SJSA1 (cell line): ENCODE measurements around the gene KCNQ5. TPM values are rescaled to one million over a fixed set of nuclear protein-coding genes. Genes with fewer than 3 reads are reported as not detected.
A peak's percentile ranks its signal among the peaks of the same experiment; 100 is the strongest.

Experiments
- DNase-seq, 2 experiments: peaks; one replicate each; pipeline ENCODE4 v3.0.0-alpha.2; 2015 to 2020; ENCODE audit warnings: low spot score in 2 of 2, low read depth in 1 of 2
- H3K27ac ChIP-seq: fragments of 250-450 bp; sonication (Bioruptor Pico); 2 replicates; pipeline ENCODE4 v1.5.1; 2020; ENCODE audit warnings: mild to moderate bottlenecking, moderate library complexity
- H3K27me3 ChIP-seq: fragments of 250-450 bp; sonication (Bioruptor Pico); replicated peaks from 2 replicates; pipeline ENCODE4 v1.5.1; 2020; ENCODE audit warnings: mild to moderate bottlenecking, moderate library complexity
- H3K36me3 ChIP-seq: fragments of 250-450 bp; sonication (Bioruptor Pico); 2 replicates; pipeline ENCODE4 v1.5.1; 2020; ENCODE audit warnings: mild to moderate bottlenecking
- H3K4me1 ChIP-seq: fragments of 250-450 bp; sonication (Bioruptor Pico); replicated peaks from 2 replicates; pipeline ENCODE4 v1.6.1; 2021; ENCODE audit warnings: mild to moderate bottlenecking
- H3K4me3 ChIP-seq: fragments of 250-450 bp; sonication (Bioruptor Pico); 2 replicates; pipeline ENCODE4 v1.5.1; 2020; ENCODE audit warnings: mild to moderate bottlenecking
- H3K9me3 ChIP-seq: fragments of 250-450 bp; sonication (Bioruptor Pico); replicated peaks from 2 replicates; pipeline ENCODE4 v1.5.1; 2020; ENCODE audit warnings: mild to moderate bottlenecking
- total RNA-seq: library from RNA; depleted of rRNA; stranded (reverse); fragments of >200 nt; shearing (Covaris generic); gene quantifications from 2 replicates; pipeline ENCODE4 v1.2.3, GENCODE V29; 2014

Gene KCNQ5
- total RNA-seq, 1 experiment from 2014 or later, result 0.97 TPM

- Histone ChIP-seq H3K27ac (no peak overlapping the region), H3K36me3 (no peaks in the 10 kb centered on the region), H3K9me3 (no peaks in the 10 kb centered on the region), H3K4me1 (no peaks in the 10 kb centered on the region), H3K4me3 (no peak overlapping the region), H3K27me3 (no peaks in the 10 kb centered on the region; the same call in 1 of the 2 replicates)
- peak; percentile 64 to 81 for DNase-seq
Measured at GRCh38 chr6:73129653-73130443, 508.0 kb downstream of the KCNQ5 start.

DNA sequence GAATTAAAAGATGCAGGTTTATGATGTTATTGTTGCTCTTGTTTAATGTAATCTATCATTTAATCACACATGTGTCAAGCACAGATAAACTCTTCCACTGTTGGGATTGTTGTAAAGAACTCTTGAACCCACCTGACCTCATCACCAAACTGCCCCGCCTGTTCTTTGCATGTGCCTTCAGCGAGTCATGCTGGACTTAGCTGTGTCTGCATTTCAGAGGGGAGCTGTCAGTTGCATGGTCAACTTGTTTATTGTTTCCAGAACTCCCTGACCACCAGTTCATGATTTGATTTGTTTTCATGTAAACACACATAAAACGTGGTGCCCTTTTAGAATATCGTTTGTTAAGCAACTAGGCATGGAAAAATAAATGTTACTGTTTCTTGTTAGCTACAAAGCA lies 509.8 kb downstream of the KCNQ5 start:
- Histone ChIP-seq H3K4me1 (no peaks in the 10 kb centered on the region), H3K9me3 (no peaks in the 10 kb centered on the region), H3K27ac (no peak overlapping the region), H3K36me3 (no peaks in the 10 kb centered on the region), H3K27me3 (no peaks in the 10 kb centered on the region), H3K4me3 (no peak overlapping the region)
- DNase-seq, result no peak

DNA sequence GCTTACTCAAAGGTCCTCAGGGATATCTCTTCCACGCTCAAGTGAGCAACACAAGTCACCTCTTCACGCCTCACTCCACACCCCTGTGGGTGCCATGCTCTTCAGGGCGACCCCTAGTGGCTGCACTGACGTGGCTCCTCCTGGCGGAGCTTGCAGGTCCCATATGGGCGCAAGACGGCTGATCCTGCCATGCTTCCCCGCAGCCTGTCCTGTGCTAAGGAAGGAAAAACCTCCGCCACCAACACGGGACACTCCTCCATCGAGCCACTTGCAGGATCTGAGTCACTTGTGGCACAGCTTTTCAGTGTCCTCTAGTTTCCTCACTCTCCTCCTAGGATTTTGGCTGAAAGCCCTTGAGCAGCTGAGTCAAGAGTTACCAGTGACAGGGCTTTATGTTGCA lies 512.7 kb downstream of the KCNQ5 start:
- Histone ChIP-seq H3K4me3 (no peak overlapping the region), H3K27me3 (no peaks in the 10 kb centered on the region), H3K36me3 (no peaks in the 10 kb centered on the region), H3K27ac (no peak overlapping the region), H3K9me3 (no peaks in the 10 kb centered on the region), H3K4me1 (no peaks in the 10 kb centered on the region)
- DNase-seq, result no peak

DNA sequence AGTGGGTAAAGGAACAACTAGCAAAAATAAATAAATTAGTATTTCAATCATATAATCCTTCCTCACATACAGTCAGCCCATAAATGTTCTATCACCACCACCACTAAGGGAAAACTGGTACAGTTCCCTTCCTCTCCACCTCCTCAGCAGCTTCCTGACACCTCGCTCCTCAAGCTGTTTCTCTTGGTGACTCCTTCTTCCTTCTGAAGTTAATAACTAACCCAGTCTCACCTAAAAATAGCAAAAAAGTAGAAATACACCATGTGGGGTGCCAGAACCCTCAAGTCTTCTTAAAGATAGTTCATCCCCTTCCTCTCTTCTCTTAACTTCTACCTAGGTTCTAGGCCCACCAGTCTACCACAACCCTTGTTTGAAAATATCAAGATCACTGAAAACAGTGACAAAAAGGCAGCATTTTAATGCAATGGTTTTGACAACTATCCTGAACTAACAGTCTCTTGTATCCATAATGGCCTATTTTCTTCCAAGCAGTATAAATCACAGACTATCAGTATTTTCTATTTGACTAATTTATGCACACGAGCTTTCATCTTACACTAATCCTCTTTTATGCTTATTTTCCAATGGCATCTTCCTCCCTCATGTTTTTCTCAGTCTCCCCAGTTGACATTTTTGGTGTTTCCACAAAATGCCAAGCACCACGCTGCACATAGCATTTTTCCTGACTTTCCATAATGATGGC lies 518.0 kb downstream of the KCNQ5 start:
- no peaks in the 10 kb centered on the region for H3K4me1 ChIP-seq
- no peak overlapping the region for H3K27ac ChIP-seq
- H3K9me3 ChIP-seq, result no peaks in the 10 kb centered on the region
- DNase-seq, result no peak
- no peaks in the 10 kb centered on the region for H3K27me3 ChIP-seq
- H3K36me3 ChIP-seq, result no peaks in the 10 kb centered on the region
- H3K4me3 ChIP-seq, result no peak overlapping the region

GRCh38 chr6:73143551-73143950 lies 521.7 kb downstream of the KCNQ5 start:
- Histone ChIP-seq H3K27ac (no peak overlapping the region), H3K4me1 (no peaks in the 10 kb centered on the region)

GRCh38 chr6:73144516-73144915 lies 522.7 kb downstream of the KCNQ5 start:
- Histone ChIP-seq H3K4me1 (no peaks in the 10 kb centered on the region), H3K27me3 (no peaks in the 10 kb centered on the region; the same call in 1 of the 2 replicates)
- no peak for DNase-seq

More at GRCh38 chr6:73143551-73143950, 521.7 kb downstream of the KCNQ5 start:
- H3K36me3 ChIP-seq, result no peaks in the 10 kb centered on the region
- H3K27me3 ChIP-seq, result no peaks in the 10 kb centered on the region; the same call in 1 of the 2 replicates
- no peak overlapping the region for H3K4me3 ChIP-seq
- no peaks in the 10 kb centered on the region for H3K9me3 ChIP-seq
- DNase-seq, result no peak

DNA sequence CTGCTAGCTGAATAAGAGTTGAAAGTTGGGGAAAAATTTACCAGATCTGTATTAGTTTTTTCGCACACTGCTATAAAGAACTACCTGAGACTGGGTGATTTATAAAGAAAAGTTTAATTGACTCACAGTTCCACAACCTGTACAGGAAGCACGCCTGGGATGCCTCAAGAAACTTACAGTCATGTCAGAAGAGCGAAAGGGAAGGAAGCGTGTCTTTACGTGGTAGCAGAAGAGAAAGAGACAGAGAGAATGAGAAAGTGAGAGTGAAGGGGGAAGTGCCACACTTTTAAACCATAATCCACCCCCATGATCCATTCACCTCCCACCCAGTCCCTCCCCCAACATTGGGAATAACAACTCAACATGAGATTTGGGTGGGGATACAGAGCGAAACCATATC lies 523.8 kb downstream of the KCNQ5 start:
- H3K27me3 ChIP-seq, result no peaks in the 10 kb centered on the region; the same call in 1 of the 2 replicates
- DNase-seq, result no peak
- H3K27ac ChIP-seq, result no peak overlapping the region
- H3K36me3 ChIP-seq, result no peaks in the 10 kb centered on the region
- no peak overlapping the region for H3K4me3 ChIP-seq
- H3K9me3 ChIP-seq, result no peaks in the 10 kb centered on the region
- H3K4me1 ChIP-seq, result no peaks in the 10 kb centered on the region

More at GRCh38 chr6:73144516-73144915, 522.7 kb downstream of the KCNQ5 start:
- Histone ChIP-seq H3K36me3 (no peaks in the 10 kb centered on the region), H3K9me3 (no peaks in the 10 kb centered on the region), H3K27ac (no peak overlapping the region), H3K4me3 (no peak overlapping the region)

DNA sequence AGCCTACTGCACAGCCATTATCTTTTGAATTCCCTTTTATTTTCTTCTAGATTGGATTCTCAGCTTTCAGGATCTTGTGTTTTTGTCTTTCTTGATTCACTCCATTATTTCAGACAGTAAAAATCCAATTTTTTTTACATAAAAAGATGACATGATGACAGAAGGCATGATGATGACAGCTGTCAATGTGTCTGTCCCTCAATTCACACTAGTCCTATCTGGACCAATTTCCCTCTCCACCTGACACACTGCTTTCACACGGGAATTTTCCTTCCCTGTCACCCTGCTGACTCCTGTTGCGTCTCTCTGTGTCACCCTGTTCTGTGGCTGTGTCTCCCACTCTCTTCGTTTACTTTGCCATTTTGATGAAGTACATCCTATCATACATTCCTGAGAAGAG lies 529.9 kb downstream of the KCNQ5 start:
- H3K27me3 ChIP-seq, result no peaks in the 10 kb centered on the region; the same call in 1 of the 2 replicates
- no peak overlapping the region for H3K27ac ChIP-seq
- H3K4me1 ChIP-seq, result no peaks in the 10 kb centered on the region
- H3K36me3 ChIP-seq, result no peaks in the 10 kb centered on the region
- DNase-seq, result no peak
- H3K9me3 ChIP-seq, result no peaks in the 10 kb centered on the region
- H3K4me3 ChIP-seq, result no peak overlapping the region

DNA sequence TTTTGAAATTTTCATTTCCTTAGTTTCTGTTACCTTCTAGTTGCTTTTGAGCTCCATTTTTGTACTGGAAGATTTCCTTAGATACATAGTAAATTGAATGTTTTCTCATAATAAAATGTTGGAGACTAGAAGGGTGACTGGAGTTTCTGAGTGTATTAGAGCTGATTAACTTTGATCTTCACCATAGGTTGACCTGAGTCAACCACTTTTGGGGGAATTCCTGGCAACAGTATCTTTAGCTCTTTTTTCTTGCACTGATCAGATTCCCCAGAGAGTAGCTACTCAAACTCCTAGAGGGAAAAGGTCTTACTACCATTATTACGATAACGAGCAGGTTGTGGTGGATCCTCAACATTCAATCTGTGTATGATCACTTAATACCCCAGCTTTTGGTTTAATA lies 530.7 kb downstream of the KCNQ5 start:
- no peak for DNase-seq
- no peak overlapping the region for H3K27ac ChIP-seq
- H3K4me3 ChIP-seq, result no peak overlapping the region
- no peaks in the 10 kb centered on the region for H3K36me3 ChIP-seq
- H3K27me3 ChIP-seq, result no peaks in the 10 kb centered on the region; the same call in 1 of the 2 replicates
- no peaks in the 10 kb centered on the region for H3K9me3 ChIP-seq
- H3K4me1 ChIP-seq, result no peaks in the 10 kb centered on the region

GRCh38 chr6:73152966-73153757 lies 531.3 kb downstream of the KCNQ5 start:
- H3K36me3 ChIP-seq, result no peaks in the 10 kb centered on the region
- H3K4me1 ChIP-seq, result no peaks in the 10 kb centered on the region
- H3K9me3 ChIP-seq, result no peaks in the 10 kb centered on the region
- no peak overlapping the region for H3K4me3 ChIP-seq
- DNase-seq, result no peak
- no peak overlapping the region for H3K27ac ChIP-seq
- no peaks in the 10 kb centered on the region; the same call in 1 of the 2 replicates for H3K27me3 ChIP-seq

DNA sequence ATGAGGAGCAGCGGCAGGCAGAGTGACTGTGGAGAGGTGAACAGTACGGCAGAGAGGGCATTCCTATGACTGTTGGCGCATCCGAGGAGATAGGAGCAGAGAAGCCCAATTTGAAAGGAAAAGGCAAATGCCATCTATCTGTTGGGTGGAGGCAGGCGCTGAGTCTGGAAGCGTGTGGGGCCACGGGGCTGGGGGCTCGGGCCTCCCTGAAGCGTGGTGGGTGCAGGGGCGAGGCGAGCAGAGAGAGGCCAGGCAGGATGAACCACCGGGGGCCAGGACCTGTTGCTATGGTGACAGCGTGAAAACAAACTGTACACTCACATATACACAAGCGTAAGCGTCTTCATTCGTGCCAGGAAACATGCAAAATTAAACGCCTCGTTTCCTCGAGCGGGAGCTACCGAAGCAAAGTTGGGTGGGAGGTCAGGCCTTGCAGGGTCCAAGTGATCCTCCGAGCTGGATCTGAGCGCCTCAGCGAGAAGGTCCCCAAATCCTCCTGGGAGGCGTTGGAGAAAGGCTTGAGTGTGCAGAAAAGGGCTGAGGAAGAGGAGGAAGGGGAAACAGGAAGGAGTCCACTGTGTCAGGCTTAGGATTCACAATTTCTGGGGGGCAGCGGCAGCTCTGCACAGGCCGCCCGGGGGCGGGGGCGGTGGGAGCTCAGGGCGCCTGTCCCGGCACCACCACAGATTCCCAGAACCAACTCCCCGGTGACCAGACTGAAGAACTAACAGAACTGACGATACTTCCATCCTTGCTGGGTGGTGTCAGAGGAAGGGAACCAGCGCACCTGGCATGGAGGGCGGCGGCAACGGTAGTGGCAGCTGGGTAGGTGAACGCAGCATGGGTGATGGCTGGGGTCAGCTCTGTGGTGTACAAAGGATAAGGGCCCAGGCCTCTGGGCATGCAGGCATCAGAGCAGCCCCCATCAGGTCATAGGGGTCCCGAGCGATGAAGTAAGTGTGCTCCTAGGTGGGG lies 535.2 kb downstream of the KCNQ5 start:
- H3K9me3 ChIP-seq, result no peaks in the 10 kb centered on the region
- H3K27me3 ChIP-seq, result no peaks in the 10 kb centered on the region
- no peaks in the 10 kb centered on the region for H3K36me3 ChIP-seq
- no peak for DNase-seq
- H3K4me3 ChIP-seq, result no peak overlapping the region
- H3K4me1 ChIP-seq, result no peaks in the 10 kb centered on the region
- H3K27ac ChIP-seq, result no peak overlapping the region

DNA sequence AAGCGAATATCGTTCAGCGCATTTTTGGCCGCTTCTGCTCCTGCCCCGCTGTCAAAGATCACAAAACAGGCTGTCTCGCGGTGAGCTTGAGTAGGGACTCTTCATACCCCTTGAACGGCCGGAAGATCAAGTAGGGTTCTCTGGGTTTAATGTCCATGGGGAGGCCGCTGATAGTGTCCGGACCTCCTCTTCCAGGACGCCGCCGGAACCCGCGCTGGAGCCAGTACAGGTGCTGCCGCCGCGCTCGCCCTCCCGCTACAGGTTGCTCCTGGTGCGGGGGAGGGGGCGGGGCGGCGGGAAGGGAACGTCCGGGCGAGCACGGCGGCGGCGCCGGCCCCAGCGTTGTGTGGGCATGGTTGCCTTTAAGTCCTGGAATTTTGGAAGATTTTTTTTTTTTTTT lies 536.0 kb downstream of the KCNQ5 start:
- H3K4me3 ChIP-seq, result no peak overlapping the region
- H3K36me3 ChIP-seq, result no peaks in the 10 kb centered on the region
- H3K4me1 ChIP-seq, result no peaks in the 10 kb centered on the region
- no peaks in the 10 kb centered on the region for H3K9me3 ChIP-seq
- H3K27ac ChIP-seq, result no peak overlapping the region
- no peaks in the 10 kb centered on the region for H3K27me3 ChIP-seq
- DNase-seq, result no peak

DNA sequence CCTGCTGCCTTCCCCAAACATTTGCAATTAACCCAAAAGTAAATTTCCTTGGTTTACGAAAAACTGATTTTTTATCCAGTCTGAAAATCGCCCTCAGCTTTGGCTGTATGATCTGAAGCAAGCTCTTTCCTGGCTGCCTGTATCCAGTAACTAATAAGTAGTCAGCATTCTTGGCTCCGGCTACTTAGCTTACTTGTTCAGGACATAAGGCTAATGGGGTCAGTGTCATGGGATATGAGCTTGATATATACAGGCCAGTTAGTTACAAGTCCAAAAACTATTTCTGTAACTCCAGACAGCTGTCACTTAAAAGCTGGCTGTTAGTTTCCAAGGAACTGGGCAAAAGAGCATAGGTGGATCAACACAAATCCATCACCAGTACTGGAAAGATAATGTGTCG lies 547.2 kb downstream of the KCNQ5 start:
- Histone ChIP-seq H3K36me3 (no peaks in the 10 kb centered on the region), H3K4me1 (no peaks in the 10 kb centered on the region), H3K9me3 (no peaks in the 10 kb centered on the region), H3K27me3 (no peaks in the 10 kb centered on the region), H3K4me3 (no peak overlapping the region), H3K27ac (no peak overlapping the region)
- DNase-seq, result no peak
